Measurements from ENCODE around the gene TIMM29.

- TF ChIP-seq CTCF (conservative IDR thresholded peaks at IDR 0.05 in 1 of 2, IDR thresholded peaks at IDR 0.05 in 1 of 2; ENCODE audit: extremely low read depth in 1 of 2, insufficient read depth in 1 of 2, low read depth in 1 of 2, low read length in 2 of 2) (no peak), EZH2 (IDR thresholded peaks at IDR 0.05; ENCODE audit: borderline replicate concordance, low read length) (no peak)
Measured at GRCh38 chr19:10920288-10920655, 8.3 kb upstream of the TIMM29 start.
